Calu3 (cell line): ENCODE measurements around the gene TMEM178B. TPM values are rescaled to one million over a fixed set of nuclear protein-coding genes. Genes with fewer than 3 reads are reported as not detected.

Experiments used
- BruUV-seq: library from RNA; stranded (reverse); fragments of 400-500 nt; replicated peaks from 2 replicates; lab custom pipeline; 2021; lab: Mats Ljungman, UMichigan
- CTCF ChIA-PET: fragments of 300-600 bp; sonication (Branson Sonifier 250); formaldehyde crosslinking; loops from one replicate; lab custom pipeline; 2022; ENCODE audit warnings: antibody characterized with exemption; lab: Charles Lee
- DNase-seq: peaks from one replicate; pipeline ENCODE4 v3.0.0; 2022
- H3K27ac Mint-ChIP-seq: one replicate; pipeline ENCODE4 v1.8.0; 2022; ENCODE audit warnings: mixed read lengths; ENCODE audit not compliant: unreplicated experiment
- H3K27me3 Mint-ChIP-seq: one replicate; pipeline ENCODE4 v1.8.0; 2022; ENCODE audit warnings: mixed read lengths; ENCODE audit not compliant: unreplicated experiment
- H3K36me3 Mint-ChIP-seq: one replicate; pipeline ENCODE4 v1.8.0; 2022; ENCODE audit warnings: mild to moderate bottlenecking, moderate library complexity, mixed read lengths; ENCODE audit not compliant: insufficient read depth, unreplicated experiment
- H3K4me1 Mint-ChIP-seq: one replicate; pipeline ENCODE4 v1.8.0; 2022; ENCODE audit warnings: mild to moderate bottlenecking, low read depth, mixed read lengths; ENCODE audit not compliant: unreplicated experiment
- H3K4me3 Mint-ChIP-seq: one replicate; pipeline ENCODE4 v1.8.0; 2022; ENCODE audit warnings: mild to moderate bottlenecking, low read depth, moderate library complexity, mixed read lengths; ENCODE audit not compliant: unreplicated experiment
- H3K9me3 Mint-ChIP-seq: one replicate; pipeline ENCODE4 v1.8.0; 2022; ENCODE audit warnings: low read depth, mixed read lengths; ENCODE audit not compliant: unreplicated experiment
- intact Hi-C: fragments of 100-400 bp; cut with micrococcal nuclease; formaldehyde crosslinking; loops from one replicate; pipeline ENCODE4 v1.10.0; 2022; ENCODE audit not compliant: unreplicated experiment
- total RNA-seq: library from RNA; stranded (reverse); gene quantifications from 2 replicates; pipeline ENCODE4 v1.2.3, GENCODE V29; 2022
- TF ChIP-seq, protein P1 (sequence below): fragments of 200-600 bp; IDR thresholded peaks from one replicate; pipeline ENCODE4 v1.8.0; 2022; ENCODE audit warnings: antibody characterized with exemption; ENCODE audit not compliant: unreplicated experiment

TMEM178B gene
- total RNA-seq, 1 experiment from 2014 or later, result 1.5 TPM

DNA sequence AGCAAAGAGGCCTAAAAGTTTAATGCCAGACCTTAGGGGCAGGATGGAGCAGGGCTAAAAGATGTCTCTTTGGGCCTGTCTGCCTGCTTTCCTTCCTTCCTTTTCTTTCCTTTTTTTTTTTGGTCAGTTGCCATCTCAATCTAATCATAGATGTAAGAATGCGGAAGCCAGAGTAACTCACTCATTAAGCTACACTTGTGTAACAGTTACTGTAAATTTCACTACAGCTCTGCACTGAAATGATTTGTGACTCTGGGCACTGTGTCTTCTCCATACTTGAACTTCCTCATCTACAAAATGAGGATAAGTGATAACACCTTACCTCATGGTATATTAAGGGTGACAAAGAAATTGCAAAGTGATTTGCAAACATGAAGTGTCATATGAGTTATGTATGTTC lies 401.8 kb downstream of the TMEM178B start:
- intact Hi-C loops, result no loop called here
- Mint-ChIP-seq H3K4me1 (no peaks in the 10 kb centered on the region), H3K9me3 (peaks cover 6% of the 10 kb centered on the region), H3K27ac (no peak overlapping the region), H3K27me3 (no peaks in the 10 kb centered on the region), H3K4me3 (no peak overlapping the region), H3K36me3 (no peaks in the 10 kb centered on the region)
- TF ChIP-seq, protein P1, sequence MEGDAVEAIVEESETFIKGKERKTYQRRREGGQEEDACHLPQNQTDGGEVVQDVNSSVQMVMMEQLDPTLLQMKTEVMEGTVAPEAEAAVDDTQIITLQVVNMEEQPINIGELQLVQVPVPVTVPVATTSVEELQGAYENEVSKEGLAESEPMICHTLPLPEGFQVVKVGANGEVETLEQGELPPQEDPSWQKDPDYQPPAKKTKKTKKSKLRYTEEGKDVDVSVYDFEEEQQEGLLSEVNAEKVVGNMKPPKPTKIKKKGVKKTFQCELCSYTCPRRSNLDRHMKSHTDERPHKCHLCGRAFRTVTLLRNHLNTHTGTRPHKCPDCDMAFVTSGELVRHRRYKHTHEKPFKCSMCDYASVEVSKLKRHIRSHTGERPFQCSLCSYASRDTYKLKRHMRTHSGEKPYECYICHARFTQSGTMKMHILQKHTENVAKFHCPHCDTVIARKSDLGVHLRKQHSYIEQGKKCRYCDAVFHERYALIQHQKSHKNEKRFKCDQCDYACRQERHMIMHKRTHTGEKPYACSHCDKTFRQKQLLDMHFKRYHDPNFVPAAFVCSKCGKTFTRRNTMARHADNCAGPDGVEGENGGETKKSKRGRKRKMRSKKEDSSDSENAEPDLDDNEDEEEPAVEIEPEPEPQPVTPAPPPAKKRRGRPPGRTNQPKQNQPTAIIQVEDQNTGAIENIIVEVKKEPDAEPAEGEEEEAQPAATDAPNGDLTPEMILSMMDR, result no peak
- CTCF ChIA-PET, result interaction anchor here (0.7 kb wide), 1 partner anchor 83 kb away, joined by 3 read pairs; no protein-coding TSS in a partner anchor
- DNase-seq, result no peak
- BruUV-seq, result no TSS peak

DNA sequence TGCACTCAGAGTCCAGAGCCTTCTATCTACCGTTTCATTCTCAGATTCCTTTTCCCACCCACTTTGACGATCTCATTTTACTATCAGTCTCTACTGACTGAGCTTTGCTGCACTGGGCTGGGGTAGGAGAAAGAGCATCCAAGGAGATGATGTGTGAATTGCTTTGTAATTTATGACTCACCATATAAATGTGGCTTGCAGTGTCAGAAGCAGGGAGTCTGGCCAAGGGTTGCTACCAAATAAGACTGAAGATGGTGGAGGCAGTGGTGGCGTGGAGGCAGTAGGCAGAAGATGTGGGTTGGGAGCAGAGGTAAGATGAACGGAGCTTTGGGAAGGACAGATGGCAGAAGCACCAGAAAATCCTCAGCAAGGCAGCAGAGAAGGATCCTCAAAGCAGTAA lies 404.0 kb downstream of the TMEM178B start:
- no peaks in the 10 kb centered on the region for H3K27me3 Mint-ChIP-seq
- no TSS peak for BruUV-seq
- peaks cover 3% of the 10 kb centered on the region for H3K9me3 Mint-ChIP-seq
- H3K27ac Mint-ChIP-seq, result no peak overlapping the region
- intact Hi-C loops, result no loop called here
- DNase-seq, result no peak
- no peaks in the 10 kb centered on the region for H3K36me3 Mint-ChIP-seq
- no peak overlapping the region for H3K4me3 Mint-ChIP-seq
- CTCF ChIA-PET, result no interaction called here
- TF ChIP-seq, protein P1, result no peak
- H3K4me1 Mint-ChIP-seq, result no peaks in the 10 kb centered on the region

DNA sequence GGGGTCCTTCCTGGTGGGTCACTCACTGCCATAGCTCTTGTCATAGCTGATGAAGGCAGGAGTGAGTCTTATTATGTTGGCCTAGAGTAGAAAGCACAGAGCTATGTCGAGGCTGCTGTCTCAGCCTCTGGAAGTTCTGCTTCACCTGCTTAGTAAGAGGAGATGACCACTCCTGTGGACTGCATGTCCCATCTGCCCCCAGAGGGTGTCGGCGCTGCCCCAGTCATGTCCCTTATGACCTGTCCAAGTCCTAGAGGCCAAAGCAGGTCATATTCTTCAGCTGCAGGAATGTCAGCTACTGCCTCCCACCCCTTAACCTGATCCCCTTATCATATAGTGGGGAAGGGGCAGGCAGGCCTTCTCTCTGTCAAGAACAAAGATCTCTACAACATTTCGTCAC lies 405.0 kb downstream of the TMEM178B start:
- no peaks in the 10 kb centered on the region for H3K27me3 Mint-ChIP-seq
- peaks cover 3% of the 10 kb centered on the region for H3K9me3 Mint-ChIP-seq
- intact Hi-C loops, result no loop called here
- no peak overlapping the region for H3K27ac Mint-ChIP-seq
- no peak overlapping the region for H3K4me3 Mint-ChIP-seq
- TF ChIP-seq, protein P1, result no peak
- no peaks in the 10 kb centered on the region for H3K4me1 Mint-ChIP-seq
- BruUV-seq, result no TSS peak
- CTCF ChIA-PET, result no interaction called here
- H3K36me3 Mint-ChIP-seq, result no peaks in the 10 kb centered on the region
- no peak for DNase-seq

DNA sequence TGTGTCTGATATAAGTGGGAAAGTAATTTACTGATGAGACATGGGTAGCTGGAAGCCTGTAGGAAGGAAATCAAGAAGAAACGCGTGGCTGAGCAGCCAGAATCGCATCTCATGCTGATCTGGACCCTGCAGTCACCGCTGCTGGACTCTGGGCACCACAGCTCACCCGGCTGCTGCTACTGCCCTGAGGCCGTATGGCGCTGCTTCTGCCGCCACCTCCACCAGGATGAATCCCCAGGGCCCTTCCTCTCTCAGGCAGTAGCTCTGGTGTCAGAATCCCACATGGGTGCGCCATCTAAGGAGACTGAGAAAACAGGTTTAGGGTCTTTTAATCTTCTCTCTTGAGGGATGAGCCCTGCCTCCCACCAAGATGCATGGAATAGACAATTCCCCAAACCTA lies 407.1 kb downstream of the TMEM178B start:
- TF ChIP-seq, protein P1, result no peak
- no peak overlapping the region for H3K27ac Mint-ChIP-seq
- H3K4me1 Mint-ChIP-seq, result no peaks in the 10 kb centered on the region
- BruUV-seq, result no TSS peak
- CTCF ChIA-PET, result no interaction called here
- intact Hi-C loops, result no loop called here
- no peaks in the 10 kb centered on the region for H3K27me3 Mint-ChIP-seq
- H3K4me3 Mint-ChIP-seq, result no peak overlapping the region
- H3K36me3 Mint-ChIP-seq, result no peaks in the 10 kb centered on the region
- DNase-seq, result no peak
- H3K9me3 Mint-ChIP-seq, result peaks cover 3% of the 10 kb centered on the region
